ENCODE data around the gene SPDYE2B. TPM values are rescaled to one million over a fixed set of nuclear protein-coding genes. Genes with fewer than 3 reads are reported as not detected.
"Not testable (repeated sequence)": the region's sequence is repeated elsewhere in the genome, so short reads cannot be mapped to it uniquely, and the experiment has no call there.

SPDYE2B gene
- polyA plus RNA-seq, 1 donor (not counting 4 experiments of a cell fraction or from before 2014, with no cell fraction given): not detected

DNA sequence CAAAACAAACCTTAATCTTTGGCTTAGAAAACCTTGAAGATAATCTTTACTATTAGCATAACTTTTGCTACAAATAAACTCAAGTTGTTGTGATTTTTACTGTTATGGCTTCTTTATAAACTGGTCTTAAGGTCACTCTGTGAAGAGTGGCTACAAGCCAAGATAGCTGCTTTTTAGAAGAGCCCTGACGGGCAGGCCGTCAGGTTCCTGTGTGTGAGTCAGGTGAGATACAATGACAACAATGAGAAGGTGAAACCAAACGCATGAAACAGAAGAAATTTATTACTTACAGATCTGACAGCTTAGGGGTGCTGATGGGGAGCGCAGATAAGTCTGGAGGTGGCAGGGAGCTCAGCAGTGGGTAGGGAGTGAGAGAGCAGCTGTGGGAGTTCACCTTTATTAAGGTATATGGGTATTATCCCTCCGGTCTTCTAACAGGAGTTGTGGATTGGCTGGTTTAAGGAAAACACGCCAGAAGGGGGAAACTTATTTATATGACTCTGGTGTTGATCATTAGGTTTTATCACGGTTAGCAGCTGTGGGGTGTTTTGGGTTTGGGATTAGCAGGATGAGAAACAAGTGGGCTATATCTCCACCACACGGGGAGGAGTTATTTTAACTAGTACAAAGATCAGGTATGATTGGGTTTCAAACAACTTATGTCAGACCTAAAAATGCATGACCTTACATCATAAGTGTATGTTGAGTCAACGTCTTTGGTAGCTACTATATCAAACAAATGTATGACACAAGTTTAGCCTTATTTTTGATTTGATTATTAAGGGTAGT lies 49.0 kb downstream of the SPDYE2B start:
- H3K27ac ChIP-seq (ENCODE audit: control insufficient read depth, insufficient read depth, low read length); H3K79me2 ChIP-seq (ENCODE audit: control insufficient read depth, insufficient read depth, low read length); H3K4me1 ChIP-seq (ENCODE audit: control insufficient read depth, extremely low read depth, insufficient read depth, low read length); H3K27me3 ChIP-seq (ENCODE audit: control insufficient read depth, extremely low read depth, insufficient read depth, low read length); dilution Hi-C loops (cut with MboI; ENCODE audit: extremely low pct_ligation_motif_present, low sequenced_read_pairs); H3K4me2 ChIP-seq (ENCODE audit: control insufficient read depth, extremely low read depth, insufficient read depth, low read depth, low read length); H3K4me3 ChIP-seq (ENCODE audit: control insufficient read depth in 2 of 3, extremely low read depth in 1 of 3, insufficient read depth in 2 of 3, low read depth in 1 of 3, low read length in 3 of 3); H3K9me1 ChIP-seq (ENCODE audit: control insufficient read depth, extremely low read depth, insufficient read depth, low read length); DNase-seq (ENCODE audit: low read depth, low spot score); H2AFZ ChIP-seq (ENCODE audit: control insufficient read depth, low read length); H4K20me1 ChIP-seq (ENCODE audit: control insufficient read depth, extremely low read depth, insufficient read depth, low read length); FAIRE-seq; H3K36me3 ChIP-seq (ENCODE audit: control insufficient read depth in 2 of 2, extremely low read depth in 1 of 2, insufficient read depth in 2 of 2, low read length in 2 of 2); H3K9me3 ChIP-seq (ENCODE audit: control insufficient read depth, low read depth, low read length); H3K9ac ChIP-seq (ENCODE audit: control insufficient read depth, extremely low read depth, insufficient read depth, low read length): not testable (repeated sequence)

Small RNAs within 50 kb of the gene (small RNA-seq; reads per million reads assigned to genes)
- 0 reads per million in 3 experiments for gene AC105052.3 (ENCODE audit: insufficient read length in 3 of 3, low read depth in 3 of 3, low replicate concordance in 1 of 3)
- gene UPK3BL1 (ENCODE audit: insufficient read length in 3 of 3, low read depth in 3 of 3, low replicate concordance in 1 of 3): 0 reads per million in 3 experiments

Other genes starting within 250 kb of the SPDYE2B start
- gene ORAI2, start 216.7 kb upstream of the SPDYE2B start, polyA plus RNA-seq: 2.0 to 4.3 TPM (median 4.1 TPM) in 3 replicates
- gene ALKBH4, start 185.5 kb upstream of the SPDYE2B start, polyA plus RNA-seq: 3.1 to 5.5 TPM (median 3.7 TPM) in 3 replicates
- 11.3 to 15.3 TPM (median 14.4 TPM) in 3 replicates for gene LRWD1, start 185.3 kb upstream of the SPDYE2B start, polyA plus RNA-seq
- 65.0 to 71.8 TPM (median 65.9 TPM) in 3 replicates for gene POLR2J, start 171.4 kb upstream of the SPDYE2B start, polyA plus RNA-seq
- gene RASA4B, start 132.5 kb upstream of the SPDYE2B start, polyA plus RNA-seq: 0.45 to 1.2 TPM (median 0.49 TPM) in 3 replicates
- 4.6 to 27.3 TPM (median 6.3 TPM) in 3 replicates for gene UPK3BL2, start 106.6 kb upstream of the SPDYE2B start, polyA plus RNA-seq
- gene SPDYE2, start 99.1 kb upstream of the SPDYE2B start, polyA plus RNA-seq: not detected in 3 replicates
- gene POLR2J3, start 77.7 kb upstream of the SPDYE2B start, polyA plus RNA-seq: 30.0 to 93.6 TPM (median 44.4 TPM) in 3 replicates
- gene RASA4, start 33.6 kb upstream of the SPDYE2B start, polyA plus RNA-seq: 0.39 to 1.3 TPM (median 1.1 TPM) in 3 replicates
- 20.3 to 112 TPM (median 48.2 TPM) in 3 replicates for gene UPK3BL1, start 7.5 kb upstream of the SPDYE2B start, polyA plus RNA-seq
- gene POLR2J2, start 21.3 kb downstream of the SPDYE2B start, polyA plus RNA-seq: 1.9 to 3.1 TPM (median 2.8 TPM) in 3 replicates
- gene FAM185A, start 98.7 kb downstream of the SPDYE2B start, polyA plus RNA-seq: 2.9 to 7.3 TPM (median 4.1 TPM) in 3 replicates

All from keratinocyte (primary cell).